SK-MEL-5 (cell line): Measurements from ENCODE around the gene TP63. TPM values are rescaled to one million over a fixed set of nuclear protein-coding genes. Genes with fewer than 3 reads are reported as not detected.

Source experiments
- DNase-seq: peaks from one replicate; pipeline ENCODE4 v3.0.0-alpha.2; 2016; ENCODE audit warnings: low read depth, low spot score
- in situ Hi-C: cut with HindIII; loops from 2 replicates; pipeline ENCODE4 v1.10.0; 2016; ENCODE audit warnings: low sequenced_read_pairs, high pct_unique_total_duplicates, low pct_unique_long_range_greater_than_20kb
- total RNA-seq: library from RNA; depleted of rRNA; stranded (reverse); fragments of >200 nt; shearing (Covaris generic); gene quantifications from 2 replicates; pipeline ENCODE4 v1.2.3, GENCODE V29; 2014

Gene TP63
- total RNA-seq, 1 experiment from 2014 or later = not detected

DNA sequence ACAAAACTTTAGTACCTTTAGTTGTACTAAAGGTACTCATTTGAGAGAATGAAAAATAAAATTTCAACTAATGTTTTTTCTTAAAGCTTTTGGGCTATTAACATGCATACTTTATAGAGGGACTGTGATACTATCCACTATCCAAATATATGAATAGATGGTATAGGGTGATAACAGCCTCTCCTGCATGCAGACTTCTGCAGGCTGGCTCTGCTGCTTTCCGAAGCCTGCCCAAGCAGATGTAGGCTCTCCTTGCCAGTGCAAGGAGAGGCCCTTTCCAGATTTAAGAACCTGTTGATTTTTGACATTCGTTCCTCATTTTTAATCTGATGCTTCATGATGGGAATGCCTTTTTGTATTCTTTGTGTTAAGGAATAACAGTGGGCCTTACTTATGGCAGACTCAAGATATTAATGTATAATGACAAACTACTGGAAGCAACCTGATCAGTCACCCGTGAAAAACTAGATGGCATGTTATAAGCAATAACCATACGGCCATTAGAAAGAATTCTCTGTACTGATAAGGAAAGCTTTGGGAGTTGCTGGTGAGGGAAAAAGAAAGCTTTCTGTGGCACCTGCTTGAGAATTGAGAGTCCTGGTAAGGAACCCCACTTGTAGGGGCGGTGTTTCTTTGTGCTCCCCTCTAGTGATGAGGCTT is 181.7 kb downstream of the TP63 start:
- DNase-seq = no peak
- in situ Hi-C loops = no loop called here

DNA sequence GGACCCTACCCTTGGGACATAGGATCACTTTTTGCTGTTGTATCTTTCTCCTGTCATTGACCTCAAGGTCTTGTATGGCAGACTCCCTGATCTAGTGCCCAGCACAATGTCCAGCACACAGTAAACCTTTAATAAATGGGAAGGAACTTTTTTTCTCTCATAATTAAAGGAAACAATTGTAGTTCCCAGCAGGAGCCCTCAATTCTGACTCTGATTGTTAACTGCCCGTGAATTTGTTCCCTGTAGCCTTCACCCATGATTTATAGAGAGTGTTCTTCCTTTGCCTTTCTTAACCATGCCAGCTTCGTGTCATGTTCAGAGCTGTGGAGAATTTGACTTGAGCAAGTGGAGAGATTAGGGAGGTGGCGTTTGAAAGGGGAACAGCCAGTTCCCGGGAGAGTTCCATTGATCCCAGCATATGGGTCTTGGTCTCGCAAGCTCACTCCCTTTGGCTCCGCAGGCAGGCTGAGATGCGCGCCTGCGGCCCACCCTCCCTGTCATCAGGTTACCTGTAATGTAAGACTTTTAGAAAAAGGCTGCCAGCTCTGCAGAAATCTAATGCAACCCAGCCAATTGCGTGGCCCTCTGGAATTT is 182.6 kb downstream of the TP63 start:
- in situ Hi-C loops = no loop called here
- DNase-seq = no peak

DNA sequence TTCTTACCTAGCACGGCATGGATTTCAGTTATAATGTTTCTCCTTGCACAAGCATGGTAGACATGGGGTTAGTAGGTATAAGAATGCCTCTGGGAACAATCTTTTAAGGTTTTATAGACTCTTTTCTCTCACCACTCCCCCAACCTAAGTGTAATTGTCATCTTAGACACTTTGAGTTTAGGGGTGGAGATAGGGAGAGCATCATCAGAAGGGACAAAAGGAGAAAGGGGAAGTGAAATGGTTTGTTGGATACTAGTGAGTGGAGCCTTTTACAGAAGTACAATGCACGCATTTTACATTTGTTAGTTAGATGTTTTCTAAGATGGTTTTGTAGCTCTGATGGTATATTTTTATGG is 189.2 kb downstream of the TP63 start:
- no peak for DNase-seq
- in situ Hi-C loops = no loop called here

DNA sequence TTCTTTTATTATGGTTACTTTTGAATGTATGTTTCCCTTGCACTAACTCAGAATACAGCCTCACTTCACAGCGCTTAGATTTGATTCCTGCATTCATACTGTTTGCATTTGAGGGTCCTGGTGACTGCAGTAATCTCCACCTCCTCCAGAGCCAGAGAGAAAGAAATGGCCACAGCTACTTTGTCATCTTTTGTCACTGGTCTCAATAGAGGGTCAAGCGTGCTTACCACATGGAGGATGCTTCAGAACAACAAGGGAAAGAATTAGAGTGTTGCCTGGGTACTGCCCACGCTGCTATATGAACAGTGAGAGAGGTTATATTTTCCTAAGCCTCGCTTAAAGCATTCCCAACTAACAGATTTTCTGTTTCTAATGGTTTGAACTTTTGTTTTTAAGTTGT is 190.1 kb downstream of the TP63 start:
- in situ Hi-C loops = no loop called here
- DNase-seq = no peak

DNA sequence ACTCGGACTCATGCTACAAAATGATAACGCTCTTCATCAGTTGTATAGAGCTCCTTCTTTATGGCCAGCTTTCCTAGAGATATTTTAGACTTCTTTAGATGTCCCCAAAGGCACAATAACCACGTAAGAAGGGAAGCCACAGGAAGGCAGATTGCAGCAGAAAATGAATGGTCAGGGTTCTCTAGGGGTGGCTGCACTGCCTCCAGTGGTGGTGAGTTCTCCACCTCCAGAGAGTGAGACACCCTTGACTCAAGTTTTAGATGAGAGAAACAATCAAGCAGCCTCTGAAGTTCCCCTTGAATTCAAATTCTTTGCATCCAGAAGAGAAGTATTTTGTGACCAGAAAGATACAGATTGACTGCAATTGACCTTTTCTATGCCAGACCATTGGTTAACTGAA is 191.5 kb downstream of the TP63 start:
- no peak for DNase-seq
- in situ Hi-C loops = no loop called here

DNA sequence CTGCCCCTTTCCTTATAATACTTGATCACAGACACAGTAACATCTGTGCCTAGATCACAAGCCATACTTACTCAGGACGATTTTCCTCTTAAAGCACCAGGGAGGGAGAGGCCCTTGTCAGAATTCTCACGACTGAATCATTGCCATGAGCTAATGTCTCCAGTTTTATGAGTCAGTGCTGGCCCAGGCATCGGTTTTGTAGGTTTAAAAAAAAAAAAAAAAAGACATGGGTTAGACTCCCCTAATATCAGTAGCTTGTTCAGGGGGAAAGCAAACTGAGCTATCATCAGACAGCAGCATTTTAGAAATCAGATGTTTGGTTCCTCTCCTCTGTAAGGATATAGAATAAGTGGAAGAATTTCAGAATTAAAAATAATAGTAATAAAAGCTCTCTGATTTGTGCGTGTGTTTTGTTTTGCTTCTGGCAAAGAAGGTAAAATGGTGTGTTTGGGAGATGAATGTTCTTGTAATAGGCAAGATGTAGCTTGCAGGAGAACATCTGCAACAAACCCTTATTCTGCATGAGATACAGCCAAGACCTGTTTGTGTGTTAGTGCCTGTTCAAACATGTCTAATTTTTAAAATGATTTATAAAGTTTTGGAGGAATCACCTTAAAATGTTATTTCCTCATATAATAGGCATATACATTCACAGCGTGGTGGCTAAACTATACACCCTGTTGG is 193.6 kb downstream of the TP63 start:
- in situ Hi-C loops = no loop called here
- no peak for DNase-seq

DNA sequence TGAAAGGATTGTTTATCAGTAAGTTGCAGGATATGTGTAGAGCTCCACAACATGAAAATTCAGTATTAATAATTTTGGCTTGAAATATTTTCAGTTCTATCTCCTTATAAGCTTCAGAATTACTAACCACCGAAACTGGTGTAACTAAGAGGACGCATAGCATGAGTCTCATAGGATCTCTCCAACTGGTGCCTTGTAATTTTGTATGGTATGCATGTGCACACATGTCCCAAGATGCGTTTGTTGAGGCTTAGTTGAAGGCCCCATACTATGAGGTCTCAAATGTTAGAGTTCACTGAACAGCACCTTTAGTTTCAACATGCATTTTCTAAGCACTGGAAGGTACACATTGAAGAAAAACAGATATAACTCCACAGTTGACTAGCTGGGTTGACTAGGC is 195.4 kb downstream of the TP63 start:
- DNase-seq = no peak
- in situ Hi-C loops = no loop called here

DNA sequence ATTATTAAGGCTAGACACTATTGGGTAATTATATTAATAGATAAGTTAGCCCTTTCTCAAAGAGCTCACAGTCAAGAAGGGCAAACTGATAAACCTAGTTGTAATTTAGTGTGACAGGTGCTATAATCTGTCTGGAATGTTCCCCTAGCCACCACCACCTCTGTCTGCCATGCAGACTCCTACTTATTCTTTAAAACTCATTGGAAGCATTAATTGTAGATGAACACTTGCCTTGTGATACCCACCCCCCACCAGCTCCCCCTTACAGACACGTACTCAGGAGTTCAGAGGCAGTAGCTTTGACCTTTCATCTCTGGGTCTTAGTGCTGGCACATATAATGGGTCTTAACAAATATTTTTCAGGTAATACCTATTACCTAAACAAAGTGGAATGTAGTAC is 195.9 kb downstream of the TP63 start:
- in situ Hi-C loops = no loop called here
- DNase-seq = no peak

DNA sequence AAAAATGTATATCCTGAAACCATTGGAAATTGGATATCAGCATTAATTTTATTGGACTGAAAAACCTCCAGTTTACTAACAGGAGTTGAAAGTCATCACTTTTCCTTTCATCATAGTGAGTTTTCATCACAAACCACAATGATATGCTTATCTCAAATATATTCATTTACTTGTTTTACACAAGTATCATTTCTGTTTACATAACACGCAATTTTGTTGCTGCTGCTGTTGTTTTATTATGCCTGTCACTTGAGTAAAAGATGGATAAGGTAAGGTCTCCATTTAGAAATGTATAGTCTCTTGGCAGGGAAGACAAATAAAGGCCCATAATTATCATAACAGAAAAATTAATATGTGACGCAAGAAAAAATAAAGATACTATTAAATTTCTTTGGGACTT is 199.2 kb downstream of the TP63 start:
- in situ Hi-C loops = no loop called here
- no peak for DNase-seq

DNA sequence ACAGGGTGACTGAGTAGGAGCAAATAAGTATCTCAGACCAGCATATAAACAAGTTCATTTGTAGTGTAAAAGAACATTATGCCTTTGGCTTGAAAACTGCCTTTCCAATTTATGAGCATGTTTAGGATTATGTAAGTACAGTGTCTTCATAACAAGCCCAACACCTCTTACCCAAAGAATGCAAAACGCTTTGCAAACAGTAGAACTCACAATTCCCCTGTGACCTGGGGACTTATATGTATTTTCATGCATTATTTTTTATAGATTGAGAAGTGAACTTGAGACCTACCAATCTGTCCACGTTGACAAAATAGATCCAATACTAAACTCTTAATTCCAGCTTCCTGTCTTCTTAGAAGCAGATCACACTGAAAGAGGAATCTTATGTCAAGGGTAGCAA is 202.1 kb downstream of the TP63 start:
- in situ Hi-C loops = no loop called here
- DNase-seq = no peak

DNA sequence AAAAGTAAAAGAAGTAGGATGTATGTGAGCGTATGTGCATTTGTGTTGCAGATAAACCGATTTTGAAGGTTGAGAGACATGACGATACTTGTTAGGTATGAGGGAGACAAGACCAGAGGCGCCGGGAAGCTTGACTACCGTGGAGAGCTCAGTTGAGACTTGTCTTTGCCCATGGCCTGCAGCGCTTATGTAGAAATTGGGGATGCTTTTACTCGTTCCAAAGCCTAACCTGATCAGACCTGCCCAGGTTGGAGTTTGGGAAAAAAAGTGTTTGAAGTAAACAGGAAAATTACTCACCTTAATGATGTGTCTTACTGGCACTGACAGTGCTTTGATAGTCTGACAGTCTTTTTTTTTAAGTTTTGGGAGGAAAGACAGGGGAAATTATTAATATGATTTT is 202.8 kb downstream of the TP63 start:
- in situ Hi-C loops = no loop called here
- DNase-seq = no peak

DNA sequence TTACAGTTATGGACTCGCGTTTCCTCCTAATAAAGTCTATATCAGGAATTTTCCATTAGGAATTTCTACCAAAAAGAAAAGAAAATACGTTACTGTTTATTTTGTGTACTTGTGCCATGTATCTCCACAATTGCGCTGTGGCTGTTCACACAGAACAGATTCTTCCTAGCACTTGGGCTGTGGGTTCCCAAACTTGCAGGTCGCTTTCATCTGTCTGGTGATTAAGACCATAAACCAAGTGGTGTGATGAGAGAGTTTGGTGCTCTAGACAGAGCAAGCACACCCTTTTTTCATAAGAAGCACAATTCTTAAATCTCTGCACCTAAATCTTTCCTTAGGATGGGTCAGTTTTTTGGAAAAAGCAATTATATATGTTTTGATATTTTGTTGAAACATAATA is 203.3 kb downstream of the TP63 start:
- in situ Hi-C loops = no loop called here
- no peak for DNase-seq

DNA sequence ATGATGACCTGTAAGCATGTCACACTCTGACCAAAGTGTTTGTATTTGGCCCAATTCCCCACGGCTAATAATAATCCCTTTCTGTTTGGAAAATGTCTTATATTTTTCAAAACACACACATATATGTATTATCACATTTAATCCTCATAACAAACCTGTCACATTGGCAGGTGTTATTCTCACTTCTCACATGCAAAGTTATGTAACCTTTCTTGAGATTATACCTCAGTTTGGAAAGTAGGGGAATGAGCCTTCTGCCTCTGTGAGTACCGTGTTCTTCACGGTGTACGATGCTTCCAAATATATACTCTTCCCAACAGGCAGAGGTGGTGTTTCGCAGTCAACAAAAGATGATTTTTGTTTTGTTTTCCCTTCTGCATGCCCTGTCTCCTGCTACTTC is 205.6 kb downstream of the TP63 start:
- DNase-seq = no peak
- in situ Hi-C loops = no loop called here

DNA sequence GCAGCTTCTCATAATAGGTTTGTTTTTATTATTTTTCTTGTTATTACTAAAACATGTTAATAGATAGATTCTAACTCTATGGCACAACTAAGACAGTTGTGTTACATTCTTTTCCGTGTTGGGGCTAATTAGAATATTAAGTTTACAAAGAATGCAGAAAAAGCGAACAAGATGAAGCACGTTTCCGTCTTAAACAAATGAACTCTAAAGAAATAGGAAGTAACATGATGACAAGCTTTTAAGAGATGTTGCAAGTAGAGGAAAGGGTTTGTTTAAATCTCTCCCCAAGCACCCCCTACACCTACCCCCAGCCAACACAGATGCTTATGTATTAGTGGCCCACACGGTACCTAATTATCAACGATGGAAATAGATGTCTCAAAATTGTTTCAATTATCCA is 207.1 kb downstream of the TP63 start:
- in situ Hi-C loops = no loop called here

DNA sequence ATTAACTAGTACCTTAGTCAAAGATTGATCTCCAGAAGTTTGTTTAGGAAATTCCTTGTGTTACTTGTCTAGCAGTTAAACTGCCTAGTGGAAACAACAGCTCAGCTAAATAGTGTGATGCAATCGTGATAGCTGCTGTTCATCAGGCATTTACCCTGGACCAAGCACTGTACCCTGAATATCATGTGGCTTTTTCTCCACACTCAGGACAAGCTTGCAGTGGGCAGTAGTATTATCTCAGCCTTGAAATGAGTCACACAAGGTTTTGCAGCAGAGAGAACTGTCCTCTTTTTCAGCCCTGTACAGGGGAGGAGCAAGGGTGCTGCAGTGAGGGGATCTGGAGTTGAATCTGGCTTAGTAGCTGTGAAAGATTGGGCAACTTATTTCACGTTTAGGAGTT is 208.4 kb downstream of the TP63 start:
- in situ Hi-C loops = no loop called here
- no peak for DNase-seq

More for the DNA sequence above, 207.1 kb downstream of the TP63 start:
- DNase-seq = no peak

DNA sequence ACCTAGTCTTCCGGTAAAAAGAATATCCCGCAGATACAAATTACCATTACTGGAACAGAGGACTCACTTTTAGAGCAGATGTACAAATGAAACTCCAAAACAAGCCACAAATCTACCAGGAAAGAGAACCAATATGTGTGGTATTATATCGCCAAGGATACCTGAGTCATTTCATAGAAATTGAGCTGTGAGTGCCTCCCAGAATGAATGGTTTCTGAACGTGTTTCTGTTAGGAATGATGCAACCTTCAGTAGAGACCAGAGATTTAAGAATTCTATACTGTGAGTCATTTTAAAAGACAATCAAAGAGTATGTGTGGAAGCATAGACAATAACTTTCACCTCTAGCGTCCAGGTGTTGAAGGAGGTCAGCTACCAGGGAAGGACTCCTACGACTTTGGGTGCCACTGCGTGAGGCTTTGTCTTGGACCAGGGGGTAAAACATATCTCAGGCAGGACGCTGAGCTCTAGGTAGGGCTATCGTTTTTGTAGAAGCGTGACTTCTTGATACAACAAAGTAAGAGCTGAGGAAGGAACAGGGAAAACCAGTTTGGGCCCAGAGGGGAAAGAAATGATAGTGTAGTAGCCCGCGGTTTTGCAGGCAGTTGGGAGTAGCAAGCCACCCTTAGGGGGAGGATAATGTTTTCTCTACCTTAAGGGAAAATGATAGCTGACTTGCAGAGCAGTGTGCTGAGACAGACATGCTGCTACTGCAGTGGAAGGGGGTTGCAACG is 210.4 kb downstream of the TP63 start:
- in situ Hi-C loops = no loop called here
- DNase-seq = no peak

DNA sequence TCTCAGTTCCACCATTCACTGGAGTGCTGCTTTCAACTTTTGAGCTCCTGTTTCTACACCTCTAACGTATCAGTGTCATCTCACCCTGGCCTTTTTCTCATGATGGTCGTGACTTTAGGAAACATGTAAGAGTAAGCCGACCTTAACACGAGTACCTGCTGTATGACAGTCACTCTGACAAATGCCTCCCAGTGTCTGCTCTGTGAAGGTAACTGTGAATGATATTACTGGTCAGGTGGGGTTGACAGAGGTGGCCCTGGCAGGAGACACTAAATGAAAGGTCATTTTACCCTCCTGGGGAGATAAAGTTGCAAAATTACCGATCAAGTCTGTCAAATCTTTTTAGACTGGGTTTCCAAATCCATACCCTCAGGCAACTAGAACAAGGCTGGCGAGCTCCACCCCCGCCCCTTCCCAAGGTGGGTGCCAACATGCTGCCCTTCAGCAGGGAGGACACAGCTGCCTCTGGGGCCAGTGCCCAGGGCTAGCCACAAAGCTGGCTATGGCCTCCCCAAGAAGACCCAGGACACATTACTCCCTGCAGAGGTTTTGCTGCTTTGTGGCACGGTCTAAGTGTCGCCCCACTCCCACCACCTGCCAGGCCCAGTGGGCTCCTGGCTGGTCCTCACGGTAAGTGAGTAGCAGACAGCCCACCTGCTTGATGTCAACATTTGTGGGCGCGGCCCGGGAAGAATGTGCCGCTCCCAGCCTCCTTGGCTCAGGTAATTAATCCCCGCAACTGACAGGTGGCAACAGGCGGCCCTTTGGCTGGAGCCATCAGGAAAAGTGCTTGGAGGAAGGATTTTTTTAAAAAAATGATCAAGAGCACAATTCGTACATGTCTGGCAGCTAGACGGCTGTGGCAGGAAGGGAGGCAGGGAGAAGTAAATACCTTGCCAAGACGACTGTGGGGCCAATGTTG is 211.8 kb downstream of the TP63 start:
- no peak for DNase-seq
- in situ Hi-C loops = no loop called here

DNA sequence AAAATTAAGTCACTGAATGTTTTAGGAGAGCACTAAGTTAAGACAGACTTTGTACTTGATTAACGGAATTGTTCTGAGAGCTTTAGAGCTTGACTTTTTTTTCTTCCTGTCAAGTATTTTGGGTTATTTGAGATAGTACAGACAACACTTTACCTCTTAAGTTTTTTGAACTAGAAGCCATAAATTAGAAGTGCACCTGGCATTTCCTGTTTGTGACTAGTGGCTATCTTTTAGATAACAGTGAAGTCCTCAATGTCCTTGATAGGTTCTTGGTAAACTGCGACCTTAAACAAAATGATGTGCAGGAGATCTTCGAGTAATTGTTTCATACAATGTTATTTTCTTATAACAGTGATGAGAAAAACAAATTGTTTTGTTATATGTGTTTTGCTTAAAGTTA is 213.9 kb downstream of the TP63 start:
- in situ Hi-C loops = no loop called here
- DNase-seq = no peak
